Neural cell (in vitro differentiated cells): ENCODE measurements around the gene SYNGR1. TPM values are rescaled to one million over a fixed set of nuclear protein-coding genes. Genes with fewer than 3 reads are reported as not detected.

Experiments
- H2AFZ ChIP-seq: fragments of 200-600, 300-800 bp; sonication (generic), shearing (Covaris generic); 2 replicates; pipeline ENCODE4 v1.6.0; 2014; ENCODE audit warnings: low read depth, mild to moderate bottlenecking, antibody characterized with exemption, low read length, moderate library complexity
- H3F3A ChIP-seq: fragments of 200-600 bp; shearing (Covaris generic); 2 replicates; pipeline ENCODE4 v1.6.1; 2016; ENCODE audit warnings: mild to moderate bottlenecking, moderate library complexity, mixed read lengths, antibody characterized with exemption, low read length; ENCODE audit not compliant: insufficient read depth, poor library complexity, severe bottlenecking
- H3K27ac ChIP-seq: fragments of 200-600, 300-800 bp; sonication (generic), shearing (Covaris generic); 2 replicates; pipeline ENCODE4 v1.5.1; 2014; ENCODE audit warnings: mild to moderate bottlenecking, low read length, moderate library complexity
- H3K27me3 ChIP-seq: fragments of 300-800, 200-600 bp; sonication (generic), shearing (Covaris generic); 2 replicates; pipeline ENCODE4 v1.6.0; 2014; ENCODE audit warnings: mild to moderate bottlenecking, low read depth, low read length, moderate library complexity; ENCODE audit not compliant: insufficient read depth
- H3K36me3 ChIP-seq: fragments of 300-800, 200-600 bp; sonication (generic), shearing (Covaris generic); 2 replicates; pipeline ENCODE4 v1.5.1; 2014; ENCODE audit warnings: mild to moderate bottlenecking, antibody characterized with exemption, low read length, moderate library complexity; ENCODE audit not compliant: insufficient read depth
- H3K4me2 ChIP-seq: fragments of 300-800, 200-600 bp; sonication (generic), shearing (Covaris generic); 2 replicates; pipeline ENCODE4 v1.6.0; 2014; ENCODE audit warnings: mild to moderate bottlenecking, low read length
- H3K4me3 ChIP-seq: fragments of 300-800, 200-600 bp; sonication (generic), shearing (Covaris generic); 2 replicates; pipeline ENCODE4 v1.5.1; 2014; ENCODE audit warnings: mild to moderate bottlenecking, low read length, moderate library complexity
- H3K79me2 ChIP-seq: fragments of 200-600 bp; shearing (Covaris generic); replicated peaks from 2 replicates; pipeline ENCODE4 v1.6.0; 2014; ENCODE audit warnings: mild to moderate bottlenecking, low read length, moderate library complexity; ENCODE audit not compliant: insufficient read depth
- H3K9ac ChIP-seq: fragments of 300-800, 200-600 bp; sonication (generic), shearing (Covaris generic); 2 replicates; pipeline ENCODE4 v1.6.1; 2016; ENCODE audit warnings: mild to moderate bottlenecking, low read length, mixed read lengths
- H3K9me2 ChIP-seq: fragments of 200-600 bp; shearing (Covaris generic); 2 replicates; pipeline ENCODE4 v1.6.1; 2016; ENCODE audit warnings: mild to moderate bottlenecking, low read length, mixed read lengths; ENCODE audit not compliant: insufficient read depth
- H3K9me3 ChIP-seq: fragments of 200-600, 300-800 bp; sonication (generic), shearing (Covaris generic); 2 replicates; pipeline ENCODE4 v1.6.1; 2016; ENCODE audit warnings: mild to moderate bottlenecking, mixed run types, low read length, moderate library complexity, mixed read lengths
- H4K20me1 ChIP-seq: fragments of 200-600 bp; shearing (Covaris generic); 2 replicates; pipeline ENCODE4 v1.6.1; 2016; ENCODE audit warnings: mild to moderate bottlenecking, mixed run types; ENCODE audit not compliant: insufficient read depth
- EP300 ChIP-seq: fragments of 450-650 bp; conservative IDR thresholded peaks from 2 replicates; pipeline ENCODE4 v1.6.1; 2014; ENCODE audit warnings: antibody characterized with exemption, mild to moderate bottlenecking, moderate library complexity; ENCODE audit not compliant: poor library complexity, severe bottlenecking
- EZH2 ChIP-seq: fragments of 200-600, 300-800 bp; shearing (Covaris generic), sonication (generic); IDR thresholded peaks from 2 replicates; pipeline ENCODE4 v1.6.1; 2014; ENCODE audit warnings: antibody characterized with exemption, low read length, borderline replicate concordance, mild to moderate bottlenecking; ENCODE audit not compliant: insufficient read depth, poor library complexity, severe bottlenecking
- MXI1 ChIP-seq: fragments of 450-650 bp; conservative IDR thresholded peaks from 2 replicates; pipeline ENCODE4 v1.6.1; 2014; ENCODE audit warnings: antibody characterized with exemption, mild to moderate bottlenecking; ENCODE audit not compliant: poor library complexity, severe bottlenecking
- POLR2AphosphoS5 ChIP-seq: IDR thresholded peaks from 2 replicates; pipeline ENCODE4 v1.6.1; 2012
- RAD21 ChIP-seq: fragments of 450-650 bp; conservative IDR thresholded peaks from 2 replicates; pipeline ENCODE4 v1.6.1; 2014; ENCODE audit warnings: antibody characterized with exemption, mild to moderate bottlenecking, moderate library complexity
- SMC3 ChIP-seq: fragments of 450-650 bp; conservative IDR thresholded peaks from 2 replicates; pipeline ENCODE4 v1.6.1; 2014; ENCODE audit warnings: antibody characterized with exemption, mild to moderate bottlenecking, moderate library complexity; ENCODE audit not compliant: poor library complexity
- polyA plus RNA-seq: library from polyadenylated mRNA; depleted of rRNA; stranded (reverse); fragments of >200 nt; gene quantifications from 2 replicates; pipeline ENCODE4 v1.2.3, GENCODE V29; 2014
- TF ChIP-seq, protein P1 (sequence below): fragments of 450-650 bp; IDR thresholded peaks from 2 replicates; pipeline ENCODE4 v1.5.1; 2014; ENCODE audit warnings: antibody characterized with exemption, mild to moderate bottlenecking, moderate library complexity; ENCODE audit not compliant: poor library complexity, severe bottlenecking
- TF ChIP-seq, protein P2 (sequence below): IDR thresholded peaks from 2 replicates; pipeline ENCODE4 v1.6.1; 2012; ENCODE audit warnings: borderline replicate concordance

SYNGR1 gene
- polyA plus RNA-seq, 1 donor from 2014 or later = 68.4 TPM

DNA sequence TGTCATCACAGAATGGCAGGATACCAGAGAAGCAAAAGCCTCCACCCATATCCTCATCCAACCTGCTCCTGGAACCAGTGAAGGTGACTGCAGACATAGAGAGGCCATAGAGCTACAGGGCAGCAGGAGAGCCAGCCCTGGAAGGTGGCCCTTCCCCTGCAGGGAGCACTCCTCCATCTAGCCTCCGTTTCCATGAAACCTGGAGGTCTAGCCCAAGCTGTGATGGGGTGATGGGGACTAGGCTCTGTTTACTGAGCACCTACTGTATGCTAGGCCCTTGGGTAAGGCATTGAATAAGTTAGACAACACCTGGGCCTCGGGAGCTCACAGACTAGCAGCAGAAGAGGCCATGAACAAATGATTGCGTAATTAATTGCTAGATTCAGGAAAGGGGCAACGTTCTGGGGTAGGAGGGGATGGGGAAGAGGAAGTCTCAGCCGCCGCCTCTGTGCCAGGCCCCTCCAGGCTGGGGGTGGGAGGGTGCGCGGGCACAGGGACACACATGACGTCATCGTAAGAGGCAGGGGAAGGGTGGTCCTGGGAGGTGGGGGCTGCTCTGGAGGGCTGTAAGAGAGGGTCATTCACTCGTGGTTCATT, 784 bp upstream of the SYNGR1 start:
- H4K20me1 ChIP-seq = no peaks in the 10 kb centered on the region
- H3K9me3 ChIP-seq = no peaks in the 10 kb centered on the region
- peak overlapping the region; percentile 91 for H2AFZ ChIP-seq
- H3K79me2 ChIP-seq = peaks cover 14% of the 10 kb centered on the region
- no peak for TF ChIP-seq EZH2
- TF ChIP-seq SMC3 = no peak
- TF ChIP-seq RAD21 = no peak
- TF ChIP-seq, protein P1, sequence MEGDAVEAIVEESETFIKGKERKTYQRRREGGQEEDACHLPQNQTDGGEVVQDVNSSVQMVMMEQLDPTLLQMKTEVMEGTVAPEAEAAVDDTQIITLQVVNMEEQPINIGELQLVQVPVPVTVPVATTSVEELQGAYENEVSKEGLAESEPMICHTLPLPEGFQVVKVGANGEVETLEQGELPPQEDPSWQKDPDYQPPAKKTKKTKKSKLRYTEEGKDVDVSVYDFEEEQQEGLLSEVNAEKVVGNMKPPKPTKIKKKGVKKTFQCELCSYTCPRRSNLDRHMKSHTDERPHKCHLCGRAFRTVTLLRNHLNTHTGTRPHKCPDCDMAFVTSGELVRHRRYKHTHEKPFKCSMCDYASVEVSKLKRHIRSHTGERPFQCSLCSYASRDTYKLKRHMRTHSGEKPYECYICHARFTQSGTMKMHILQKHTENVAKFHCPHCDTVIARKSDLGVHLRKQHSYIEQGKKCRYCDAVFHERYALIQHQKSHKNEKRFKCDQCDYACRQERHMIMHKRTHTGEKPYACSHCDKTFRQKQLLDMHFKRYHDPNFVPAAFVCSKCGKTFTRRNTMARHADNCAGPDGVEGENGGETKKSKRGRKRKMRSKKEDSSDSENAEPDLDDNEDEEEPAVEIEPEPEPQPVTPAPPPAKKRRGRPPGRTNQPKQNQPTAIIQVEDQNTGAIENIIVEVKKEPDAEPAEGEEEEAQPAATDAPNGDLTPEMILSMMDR = no peak
- no peak for TF ChIP-seq POLR2AphosphoS5
- TF ChIP-seq, protein P2, sequence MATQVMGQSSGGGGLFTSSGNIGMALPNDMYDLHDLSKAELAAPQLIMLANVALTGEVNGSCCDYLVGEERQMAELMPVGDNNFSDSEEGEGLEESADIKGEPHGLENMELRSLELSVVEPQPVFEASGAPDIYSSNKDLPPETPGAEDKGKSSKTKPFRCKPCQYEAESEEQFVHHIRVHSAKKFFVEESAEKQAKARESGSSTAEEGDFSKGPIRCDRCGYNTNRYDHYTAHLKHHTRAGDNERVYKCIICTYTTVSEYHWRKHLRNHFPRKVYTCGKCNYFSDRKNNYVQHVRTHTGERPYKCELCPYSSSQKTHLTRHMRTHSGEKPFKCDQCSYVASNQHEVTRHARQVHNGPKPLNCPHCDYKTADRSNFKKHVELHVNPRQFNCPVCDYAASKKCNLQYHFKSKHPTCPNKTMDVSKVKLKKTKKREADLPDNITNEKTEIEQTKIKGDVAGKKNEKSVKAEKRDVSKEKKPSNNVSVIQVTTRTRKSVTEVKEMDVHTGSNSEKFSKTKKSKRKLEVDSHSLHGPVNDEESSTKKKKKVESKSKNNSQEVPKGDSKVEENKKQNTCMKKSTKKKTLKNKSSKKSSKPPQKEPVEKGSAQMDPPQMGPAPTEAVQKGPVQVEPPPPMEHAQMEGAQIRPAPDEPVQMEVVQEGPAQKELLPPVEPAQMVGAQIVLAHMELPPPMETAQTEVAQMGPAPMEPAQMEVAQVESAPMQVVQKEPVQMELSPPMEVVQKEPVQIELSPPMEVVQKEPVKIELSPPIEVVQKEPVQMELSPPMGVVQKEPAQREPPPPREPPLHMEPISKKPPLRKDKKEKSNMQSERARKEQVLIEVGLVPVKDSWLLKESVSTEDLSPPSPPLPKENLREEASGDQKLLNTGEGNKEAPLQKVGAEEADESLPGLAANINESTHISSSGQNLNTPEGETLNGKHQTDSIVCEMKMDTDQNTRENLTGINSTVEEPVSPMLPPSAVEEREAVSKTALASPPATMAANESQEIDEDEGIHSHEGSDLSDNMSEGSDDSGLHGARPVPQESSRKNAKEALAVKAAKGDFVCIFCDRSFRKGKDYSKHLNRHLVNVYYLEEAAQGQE = no peak
- no peak for TF ChIP-seq EP300
- peak overlapping the region; percentile 77 for H3K9ac ChIP-seq
- H3K27me3 ChIP-seq = no peaks in the 10 kb centered on the region
- peak overlapping the region; percentile 68 for H3K4me3 ChIP-seq
- H3K4me2 ChIP-seq = no peak overlapping the region
- H3K27ac ChIP-seq = peak overlapping the region; percentile 61
- H3K36me3 ChIP-seq = no peaks in the 10 kb centered on the region
- H3K9me2 ChIP-seq = no peaks in the 10 kb centered on the region
- H3F3A ChIP-seq = no peaks in the 10 kb centered on the region

DNA sequence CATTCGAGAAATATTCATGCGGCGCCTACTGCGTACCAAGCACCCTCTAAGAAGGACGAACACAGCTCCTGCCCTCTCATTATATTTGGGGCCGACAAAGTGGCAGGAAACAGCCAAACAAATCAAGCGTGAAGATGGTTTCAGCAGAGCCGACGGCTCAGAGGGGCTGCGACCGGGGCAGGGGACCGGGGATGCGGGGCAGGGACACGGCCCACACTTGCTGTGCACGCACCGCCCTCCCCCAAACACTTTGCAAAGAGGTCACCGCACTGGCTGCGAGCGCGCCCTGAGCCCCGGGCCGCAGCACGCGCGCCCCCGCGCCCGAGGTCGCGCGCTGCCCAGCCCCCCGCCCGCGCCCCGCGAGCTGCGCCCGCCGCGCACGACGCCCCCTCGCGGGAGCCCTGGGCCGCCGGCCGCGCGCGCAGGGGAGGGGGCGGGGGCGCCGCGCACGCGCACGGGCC, 255 bp upstream of the SYNGR1 start:
- no peaks in the 10 kb centered on the region for H3K9me3 ChIP-seq
- H3K27me3 ChIP-seq = no peaks in the 10 kb centered on the region
- H4K20me1 ChIP-seq = no peaks in the 10 kb centered on the region
- no peaks in the 10 kb centered on the region for H3F3A ChIP-seq
- TF ChIP-seq POLR2AphosphoS5 (peak; percentile 50), MXI1 (no peak)
- TF ChIP-seq, protein P2 = peak; percentile 8
- H3K79me2 ChIP-seq = peaks cover 14% of the 10 kb centered on the region
- peak overlapping the region; percentile 61 for H3K27ac ChIP-seq
- H3K4me2 ChIP-seq = no peak overlapping the region
- no peaks in the 10 kb centered on the region for H3K9me2 ChIP-seq
- H3K4me3 ChIP-seq = peak overlapping the region; percentile 96
- H3K36me3 ChIP-seq = no peaks in the 10 kb centered on the region
- peak overlapping the region; percentile 93 for H3K9ac ChIP-seq
- peak overlapping the region; percentile 91 for H2AFZ ChIP-seq
